Gastrocnemius medialis (tissue), 4 donors: ENCODE measurements around the gene RBM19. TPM values are rescaled to one million over a fixed set of nuclear protein-coding genes. Genes with fewer than 3 reads are reported as not detected.

Source experiments
- ATAC-seq, 2 donors: fragments of 150-250 bp; one replicate each; pipeline ENCODE4 v1.9.1; 2016
- DNase-seq, 2 donors: peaks; one replicate each; pipeline ENCODE4 v3.0.0-alpha.2; 2019
- H3K27ac ChIP-seq, 4 donors: fragments of 200-600 bp; sonication (generic); 1 replicate in 1 of 4; 2 replicates in 3 of 4; pipeline ENCODE4 v1.5.1; 2016 to 2018; ENCODE audit warnings: mild to moderate bottlenecking in 2 of 4, moderate library complexity in 1 of 4
- H3K27me3 ChIP-seq, 3 donors: fragments of 200-600 bp; sonication (generic) in 2 of 3; 1 replicate in 1 of 3; 2 replicates in 2 of 3; pipeline versions ENCODE4 v1.5.1 to v1.6.0; 2016 to 2019; ENCODE audit warnings: mild to moderate bottlenecking in 1 of 3, moderate library complexity in 1 of 3
- H3K36me3 ChIP-seq, 2 donors: fragments of 200-600 bp; sonication (generic) in 1 of 2; one replicate each; pipeline ENCODE4 v1.5.1; 2017 to 2018
- H3K4me1 ChIP-seq, 2 donors: fragments of 200-600 bp; sonication (generic) in 1 of 2; one replicate each; pipeline ENCODE4 v1.5.1; 2016 to 2017; ENCODE audit warnings: mild to moderate bottlenecking in 2 of 2
- H3K4me3 ChIP-seq, 4 donors: fragments of 200-600 bp; sonication (generic) in 3 of 4; 1 replicate in 1 of 4; 2 replicates in 3 of 4; pipeline ENCODE4 v1.5.1; 2016 to 2019; ENCODE audit warnings: mild to moderate bottlenecking in 2 of 4
- H3K9me3 ChIP-seq, 3 donors: fragments of 200-600 bp; sonication (generic) in 2 of 3; 1 replicate in 1 of 3; 2 replicates in 2 of 3; pipeline ENCODE4 v1.5.1; 2016 to 2019
- CTCF ChIP-seq, 5 experiments: fragments of 450-650 bp in 3 of 5; fragments of 200-600 bp in 2 of 5; sonication (generic) in 2 of 5; IDR thresholded peaks in 4 of 5; conservative IDR thresholded peaks in 1 of 5; 1 replicate in 4 of 5; 2 replicates in 1 of 5; pipeline ENCODE4 v1.5.1; 2016 to 2019; ENCODE audit warnings: antibody characterized with exemption in 5 of 5, mild to moderate bottlenecking in 3 of 5, moderate library complexity in 3 of 5
- POLR2A ChIP-seq, 2 donors: fragments of 450-650 bp; IDR thresholded peaks; one replicate each; pipeline ENCODE4 v1.6.1; 2017; ENCODE audit warnings: antibody characterized with exemption in 2 of 2, mild to moderate bottlenecking in 2 of 2, moderate library complexity in 2 of 2
- in situ Hi-C, 4 donors: fragments of 200-750 bp; cut with MboI; loops; one replicate each; pipeline versions ENCODE4 v1.15.0 to v1.8.0; 2017; ENCODE audit warnings: low sequenced_read_pairs in 4 of 4
- intact Hi-C: fragments of 100-400 bp; cut with DNase I; formaldehyde crosslinking; loops from one replicate; pipeline ENCODE4 v1.15.1; 2023; ENCODE audit warnings: low total_unique reads
- total RNA-seq, 4 donors: library from RNA; depleted of rRNA; stranded (reverse); fragments of >200 nt; gene quantifications; one replicate each; pipeline versions ENCODE4 v1.1.0 to v1.2.3, GENCODE V29; 2016

Gene RBM19
- total RNA-seq, 4 donors from 2014 or later = 21.2 to 28.3 (median 26.8) TPM

GRCh38 chr12:113882690-113883089 is 83.4 kb downstream of the RBM19 start:
- intact Hi-C loops = no loop called here

GRCh38 chr12:113880988-113881962 is 84.8 kb downstream of the RBM19 start:
- no peak for DNase-seq
- in situ Hi-C loops = no loop called here
- H3K27ac ChIP-seq = no peak overlapping the region
- TF ChIP-seq CTCF (IDR thresholded peaks at IDR 0.05 in 4 of 5, conservative IDR thresholded peaks at IDR 0.05 in 1 of 5) (no peak), POLR2A (IDR thresholded peaks at IDR 0.05) (no peak)
- no peak overlapping the region for H3K4me3 ChIP-seq
- no peaks in the 10 kb centered on the region for H3K36me3 ChIP-seq
- H3K9me3 ChIP-seq = no peaks in the 10 kb centered on the region
- intact Hi-C loops = no loop called here
- H3K27me3 ChIP-seq = no peaks in the 10 kb centered on the region
- no peaks in the 10 kb centered on the region for H3K4me1 ChIP-seq
- ATAC-seq = no peak

More at GRCh38 chr12:113882690-113883089, 83.4 kb downstream of the RBM19 start:
- Histone ChIP-seq H3K27ac (no peak overlapping the region), H3K27me3 (no peaks in the 10 kb centered on the region), H3K36me3 (no peaks in the 10 kb centered on the region), H3K9me3 (no peaks in the 10 kb centered on the region), H3K4me1 (no peaks in the 10 kb centered on the region), H3K4me3 (no peak overlapping the region)
- no peak for DNase-seq
- in situ Hi-C loops = no loop called here
- TF ChIP-seq CTCF (IDR thresholded peaks at IDR 0.05 in 4 of 5, conservative IDR thresholded peaks at IDR 0.05 in 1 of 5) = no peak
- TF ChIP-seq POLR2A (IDR thresholded peaks at IDR 0.05) = no peak
- no peak for ATAC-seq

GRCh38 chr12:113880326-113880725 is 85.8 kb downstream of the RBM19 start:
- intact Hi-C loops = no loop called here
- TF ChIP-seq POLR2A (IDR thresholded peaks at IDR 0.05) (no peak), CTCF (IDR thresholded peaks at IDR 0.05 in 4 of 5, conservative IDR thresholded peaks at IDR 0.05 in 1 of 5) (no peak)
- H3K4me3 ChIP-seq = no peak overlapping the region
- ATAC-seq = no peak
- no peaks in the 10 kb centered on the region for H3K9me3 ChIP-seq
- no peaks in the 10 kb centered on the region for H3K27me3 ChIP-seq
- DNase-seq = no peak
- no peaks in the 10 kb centered on the region for H3K36me3 ChIP-seq
- in situ Hi-C loops = no loop called here
- H3K4me1 ChIP-seq = no peaks in the 10 kb centered on the region
- no peak overlapping the region for H3K27ac ChIP-seq

- H3K4me3 ChIP-seq = no peak overlapping the region
- no peak overlapping the region for H3K27ac ChIP-seq
- H3K36me3 ChIP-seq = no peaks in the 10 kb centered on the region
- H3K27me3 ChIP-seq = no peaks in the 10 kb centered on the region
- ATAC-seq (no peak), DNase-seq (no peak)
- no peaks in the 10 kb centered on the region for H3K4me1 ChIP-seq
- no peak for TF ChIP-seq CTCF (IDR thresholded peaks at IDR 0.05 in 4 of 5, conservative IDR thresholded peaks at IDR 0.05 in 1 of 5)
- in situ Hi-C loops (no loop called here), intact Hi-C loops (no loop called here)
- no peaks in the 10 kb centered on the region for H3K9me3 ChIP-seq
Measured at GRCh38 chr12:113879658-113880057, 86.5 kb downstream of the RBM19 start.
